Astrocyte of the spinal cord (primary cell): ENCODE measurements around the gene PPP2R3B.

ENCODE experiments used
- DNase-seq: peaks from one replicate; pipeline ENCODE4 v3.0.0; 2011; ENCODE audit warnings: low read depth, low spot score
- H3K4me3 ChIP-seq: 2 replicates; pipeline ENCODE4 v1.5.1; 2011; ENCODE audit warnings: low read depth, mild to moderate bottlenecking, low read length, moderate library complexity
- in situ Hi-C: cut with HindIII; loops from 2 replicates; pipeline ENCODE4 v1.10.0; 2017; ENCODE audit warnings: low sequenced_read_pairs
- TF ChIP-seq, protein P1 (sequence below): IDR thresholded peaks from 2 replicates; pipeline ENCODE4 v1.5.1; 2012; ENCODE audit warnings: low read depth, mild to moderate bottlenecking, low read length, inconsistent platforms

PPP2R3B gene

DNA sequence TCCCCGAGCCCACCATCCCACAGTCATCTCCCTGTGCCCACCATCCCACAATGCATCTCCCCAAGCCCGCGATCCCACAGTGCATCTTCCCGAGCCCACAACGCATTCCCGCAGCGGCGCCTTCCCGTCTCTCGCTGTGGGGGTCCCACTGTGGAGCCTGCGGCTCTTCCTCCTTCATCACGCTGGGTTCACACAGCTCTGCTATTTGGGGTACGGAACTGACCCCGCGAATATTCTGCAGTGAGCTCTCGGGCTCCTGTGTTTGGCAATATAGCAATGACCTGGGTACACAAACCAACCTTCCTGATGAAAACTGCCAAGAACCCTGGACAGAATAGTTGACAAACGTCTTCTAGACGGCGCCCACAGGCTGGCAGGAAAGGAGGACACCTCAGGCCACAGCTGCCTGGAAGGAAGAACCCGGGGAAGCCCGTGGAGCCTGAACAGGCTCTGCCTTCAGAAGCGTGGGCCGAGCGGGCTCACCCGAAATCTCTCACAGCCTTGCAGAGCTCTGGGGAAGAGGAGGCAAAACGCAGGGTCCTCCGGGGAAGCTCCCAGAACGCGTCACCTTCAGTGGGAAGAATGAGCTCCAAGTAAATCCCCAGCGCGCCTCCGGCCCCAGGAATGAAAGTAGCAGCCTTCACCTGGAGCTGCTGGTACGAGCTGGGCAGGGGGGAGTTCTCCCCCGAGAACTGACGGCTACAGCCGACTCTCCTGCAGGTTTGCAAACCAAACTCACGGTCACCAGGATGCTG lies 22.9 kb downstream of the PPP2R3B start:
- DNase-seq: no peak
- TF ChIP-seq, protein P1, sequence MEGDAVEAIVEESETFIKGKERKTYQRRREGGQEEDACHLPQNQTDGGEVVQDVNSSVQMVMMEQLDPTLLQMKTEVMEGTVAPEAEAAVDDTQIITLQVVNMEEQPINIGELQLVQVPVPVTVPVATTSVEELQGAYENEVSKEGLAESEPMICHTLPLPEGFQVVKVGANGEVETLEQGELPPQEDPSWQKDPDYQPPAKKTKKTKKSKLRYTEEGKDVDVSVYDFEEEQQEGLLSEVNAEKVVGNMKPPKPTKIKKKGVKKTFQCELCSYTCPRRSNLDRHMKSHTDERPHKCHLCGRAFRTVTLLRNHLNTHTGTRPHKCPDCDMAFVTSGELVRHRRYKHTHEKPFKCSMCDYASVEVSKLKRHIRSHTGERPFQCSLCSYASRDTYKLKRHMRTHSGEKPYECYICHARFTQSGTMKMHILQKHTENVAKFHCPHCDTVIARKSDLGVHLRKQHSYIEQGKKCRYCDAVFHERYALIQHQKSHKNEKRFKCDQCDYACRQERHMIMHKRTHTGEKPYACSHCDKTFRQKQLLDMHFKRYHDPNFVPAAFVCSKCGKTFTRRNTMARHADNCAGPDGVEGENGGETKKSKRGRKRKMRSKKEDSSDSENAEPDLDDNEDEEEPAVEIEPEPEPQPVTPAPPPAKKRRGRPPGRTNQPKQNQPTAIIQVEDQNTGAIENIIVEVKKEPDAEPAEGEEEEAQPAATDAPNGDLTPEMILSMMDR: no peak
- H3K4me3 ChIP-seq: no peak overlapping the region
- in situ Hi-C loops: no loop called here

- in situ Hi-C loops: no loop called here
- TF ChIP-seq, protein P1: no peak
- DNase-seq: no peak
- no peak overlapping the region for H3K4me3 ChIP-seq
Measured at GRCh38 chrX:362937-363620, 23.6 kb downstream of the PPP2R3B start.

- DNase-seq: no peak
- in situ Hi-C loops: no loop called here
- TF ChIP-seq, protein P1: no peak
- H3K4me3 ChIP-seq: no peak overlapping the region
Measured at GRCh38 chrX:362351-362750, 24.4 kb downstream of the PPP2R3B start.

DNA sequence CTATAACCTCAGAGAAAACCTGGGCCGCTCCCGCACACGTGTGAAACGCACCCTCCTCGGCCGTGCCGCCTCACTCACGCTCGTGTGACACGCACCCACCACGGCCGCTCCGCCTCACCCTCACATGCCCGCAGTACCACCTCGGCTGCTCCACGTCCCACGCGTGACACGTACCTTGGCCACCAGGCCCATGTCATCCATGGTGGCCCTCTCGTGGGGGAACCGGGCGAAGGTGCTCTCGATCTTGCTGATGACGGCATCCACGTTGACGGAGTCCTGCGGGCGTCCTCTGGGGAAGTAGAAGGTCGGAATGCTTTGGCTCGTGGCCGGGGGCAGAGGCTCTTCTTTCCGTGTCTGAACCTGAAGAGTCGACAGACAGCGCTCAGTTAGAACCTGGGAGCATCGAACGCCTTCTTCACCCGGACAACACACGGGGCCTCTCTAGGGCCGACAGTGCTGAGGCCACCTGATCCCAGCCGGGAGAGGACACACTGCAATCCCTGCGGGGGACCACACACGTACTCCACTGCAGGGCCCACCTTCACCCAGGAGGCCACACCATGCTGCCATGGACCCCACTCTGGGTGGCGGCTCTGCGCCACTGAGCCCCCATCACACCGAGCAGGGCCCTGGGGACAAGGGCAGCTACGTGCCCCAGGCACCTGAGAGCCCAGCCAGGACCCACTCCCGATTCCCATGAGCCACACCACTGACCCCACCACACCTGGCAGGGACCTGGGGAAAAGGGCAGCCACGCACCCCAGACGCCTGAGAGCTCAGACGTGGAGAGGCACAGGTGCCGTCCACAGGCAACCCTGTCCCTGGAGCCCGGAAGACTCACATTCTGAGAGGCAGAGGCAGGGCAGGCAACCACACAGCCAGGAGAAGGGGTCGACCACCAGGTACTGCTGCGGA lies 25.2 kb downstream of the PPP2R3B start:
- TF ChIP-seq, protein P1: no peak
- no peak overlapping the region for H3K4me3 ChIP-seq
- no peak for DNase-seq
- in situ Hi-C loops: no loop called here

GRCh38 chrX:360496-361150 lies 26.1 kb downstream of the PPP2R3B start:
- in situ Hi-C loops: no loop called here
- TF ChIP-seq, protein P1: no peak
- DNase-seq: no peak
- no peak overlapping the region for H3K4me3 ChIP-seq

- no peak for DNase-seq
- in situ Hi-C loops: no loop called here
- H3K4me3 ChIP-seq: no peak overlapping the region
- TF ChIP-seq, protein P1: no peak
Measured at GRCh38 chrX:358651-359143, 28.0 kb downstream of the PPP2R3B start.
